ENCODE measurements around the gene GBE1. TPM values are rescaled to one million over a fixed set of nuclear protein-coding genes. Genes with fewer than 3 reads are reported as not detected.

GBE1 gene
- total and polyA plus RNA-seq, 10 of the 15 experiments (the other 5 are each of a cell fraction or from before 2014, with no cell fraction given), result 21.4 to 62.2 (median 41.5) TPM

DNA sequence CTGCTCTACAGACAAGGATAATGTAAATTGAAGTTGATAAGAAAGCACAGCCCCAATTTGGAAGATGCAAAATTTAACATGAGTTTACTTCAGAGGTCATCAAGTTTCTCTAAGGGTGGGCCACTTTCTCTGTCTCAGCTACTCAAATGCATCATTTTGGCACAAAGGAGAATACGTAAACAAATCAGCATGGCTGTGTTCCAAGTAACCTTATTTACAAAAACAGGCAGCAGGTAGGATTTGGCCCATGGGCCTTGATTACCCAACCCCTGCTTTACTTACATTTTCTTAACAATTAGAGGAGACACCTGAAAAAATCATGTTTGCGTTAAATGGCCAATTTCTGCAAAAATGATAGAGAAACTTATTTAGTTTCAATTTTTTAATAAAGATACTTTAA is 181.7 kb downstream of the GBE1 start:
- intact Hi-C loops (cut with micrococcal nuclease; ENCODE audit: unreplicated experiment), result loop anchor here (5.0 kb wide), 1 partner anchor 1943 kb away; no protein-coding TSS in a partner anchor
- Histone ChIP-seq H3K9ac (ENCODE audit: control insufficient read depth, insufficient read depth, low read length) (no peak overlapping the region), H3K27ac (ENCODE audit: control insufficient read depth, insufficient read depth) (no peak overlapping the region), H3K4me3 (no peak overlapping the region), H3K27me3 (replicated peaks in 1 of 2; ENCODE audit: control insufficient read depth in 2 of 2, insufficient read depth in 2 of 2, low read length in 1 of 2) (no peaks in the 10 kb centered on the region), H3K4me2 (ENCODE audit: control insufficient read depth, insufficient read depth) (no peak overlapping the region), H3K79me2 (ENCODE audit: control insufficient read depth, insufficient read depth, low read length) (no peaks in the 10 kb centered on the region), H3K4me1 (ENCODE audit: control insufficient read depth, insufficient read depth, low read length) (no peaks in the 10 kb centered on the region), H3K36me3 (ENCODE audit: control insufficient read depth in 2 of 2, insufficient read depth in 2 of 2, low read length in 1 of 2) (no peaks in the 10 kb centered on the region), H4K20me1 (ENCODE audit: control insufficient read depth, insufficient read depth) (no peaks in the 10 kb centered on the region), H3K9me3 (replicated peaks; ENCODE audit: control insufficient read depth, insufficient read depth, low read length) (no peaks in the 10 kb centered on the region), H2AFZ (ENCODE audit: control insufficient read depth, low read depth, low read length) (no peak overlapping the region)
- no TSS peak for BruUV-seq (replicated peaks)
- FAIRE-seq, result no peak
- ChIA-PET SMC1A (ENCODE audit: uncharacterized antibody, unreplicated experiment) (no interaction called here), RAD21 (ENCODE audit: unreplicated experiment) (no interaction called here), POLR2A (no interaction called here), CTCF (no interaction called here)
- WGBS (ENCODE audit: insufficient coverage, insufficient replicate concordance, low lambda C conversion rate, missing lambda C conversion rate), result 95% methylated on average over 2 of the region's 2 CpGs
- in situ Hi-C loops (cut with MboI), result loop anchor here (5.0 kb wide), 1 partner anchor 553 kb away; no protein-coding TSS in a partner anchor
- no peak for DNase-seq (ENCODE audit: low read depth, low spot score)
- TF ChIP-seq JUND (IDR thresholded peaks at IDR 0.05; ENCODE audit: low read depth, low read length), result no peak
- no peak for TF ChIP-seq ZNF384 (IDR thresholded peaks at IDR 0.05; ENCODE audit: borderline replicate concordance, low read depth, low read length)
- TF ChIP-seq NBN (IDR thresholded peaks at IDR 0.05), result no peak
- TF ChIP-seq, protein P1, sequence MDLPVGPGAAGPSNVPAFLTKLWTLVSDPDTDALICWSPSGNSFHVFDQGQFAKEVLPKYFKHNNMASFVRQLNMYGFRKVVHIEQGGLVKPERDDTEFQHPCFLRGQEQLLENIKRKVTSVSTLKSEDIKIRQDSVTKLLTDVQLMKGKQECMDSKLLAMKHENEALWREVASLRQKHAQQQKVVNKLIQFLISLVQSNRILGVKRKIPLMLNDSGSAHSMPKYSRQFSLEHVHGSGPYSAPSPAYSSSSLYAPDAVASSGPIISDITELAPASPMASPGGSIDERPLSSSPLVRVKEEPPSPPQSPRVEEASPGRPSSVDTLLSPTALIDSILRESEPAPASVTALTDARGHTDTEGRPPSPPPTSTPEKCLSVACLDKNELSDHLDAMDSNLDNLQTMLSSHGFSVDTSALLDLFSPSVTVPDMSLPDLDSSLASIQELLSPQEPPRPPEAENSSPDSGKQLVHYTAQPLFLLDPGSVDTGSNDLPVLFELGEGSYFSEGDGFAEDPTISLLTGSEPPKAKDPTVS (IDR thresholded peaks at IDR 0.05; ENCODE audit: low read depth, low read length), result no peak
- TF ChIP-seq, protein P2, sequence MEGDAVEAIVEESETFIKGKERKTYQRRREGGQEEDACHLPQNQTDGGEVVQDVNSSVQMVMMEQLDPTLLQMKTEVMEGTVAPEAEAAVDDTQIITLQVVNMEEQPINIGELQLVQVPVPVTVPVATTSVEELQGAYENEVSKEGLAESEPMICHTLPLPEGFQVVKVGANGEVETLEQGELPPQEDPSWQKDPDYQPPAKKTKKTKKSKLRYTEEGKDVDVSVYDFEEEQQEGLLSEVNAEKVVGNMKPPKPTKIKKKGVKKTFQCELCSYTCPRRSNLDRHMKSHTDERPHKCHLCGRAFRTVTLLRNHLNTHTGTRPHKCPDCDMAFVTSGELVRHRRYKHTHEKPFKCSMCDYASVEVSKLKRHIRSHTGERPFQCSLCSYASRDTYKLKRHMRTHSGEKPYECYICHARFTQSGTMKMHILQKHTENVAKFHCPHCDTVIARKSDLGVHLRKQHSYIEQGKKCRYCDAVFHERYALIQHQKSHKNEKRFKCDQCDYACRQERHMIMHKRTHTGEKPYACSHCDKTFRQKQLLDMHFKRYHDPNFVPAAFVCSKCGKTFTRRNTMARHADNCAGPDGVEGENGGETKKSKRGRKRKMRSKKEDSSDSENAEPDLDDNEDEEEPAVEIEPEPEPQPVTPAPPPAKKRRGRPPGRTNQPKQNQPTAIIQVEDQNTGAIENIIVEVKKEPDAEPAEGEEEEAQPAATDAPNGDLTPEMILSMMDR (IDR thresholded peaks at IDR 0.05 in 2 of 3, conservative IDR thresholded peaks at IDR 0.05 in 1 of 3; ENCODE audit: control insufficient read depth in 2 of 3, extremely low read depth in 1 of 3, insufficient read depth in 1 of 3, low read depth in 3 of 3, low read length in 3 of 3), result no peak
- TF ChIP-seq POLR2AphosphoS5 (IDR thresholded peaks at IDR 0.05; ENCODE audit: low read length), result no peak
- no peak for ATAC-seq
